ENCODE data around the gene URAD. TPM values are rescaled to one million over a fixed set of nuclear protein-coding genes. Genes with fewer than 3 reads are reported as not detected.
"Not testable (repeated sequence)": the region's sequence is repeated elsewhere in the genome, so short reads cannot be mapped to it uniquely, and the experiment has no call there.

URAD gene
- not detected for polyA plus RNA-seq (2012; ENCODE audit: low read depth, missing spikeins)

GRCh38 chr13:27988520-27988919 is at the start of gene URAD:
URAD (minus strand) TSS chr13:27988693; CDS start chr13:27988637, 56 bp downstream.
- DNase-seq (ENCODE audit: insufficient read length, low spot score) = no peak
- TF ChIP-seq TAF1 (IDR thresholded peaks at IDR 0.05; ENCODE audit: low read depth, low read length) (no peak), PAX5 (IDR thresholded peaks at IDR 0.05; ENCODE audit: insufficient read depth, low read length, severe bottlenecking) (no peak), SPI1 (IDR thresholded peaks at IDR 0.05; ENCODE audit: low read depth, low read length) (no peak), POLR2A (IDR thresholded peaks at IDR 0.05; ENCODE audit: low read depth, low read length) (no peak), POLR2AphosphoS5 (IDR thresholded peaks at IDR 0.05; ENCODE audit: low read depth, low read length) (no peak), POU2F2 (IDR thresholded peaks at IDR 0.05; ENCODE audit: low read depth, low read length) (no peak)
- FAIRE-seq = no peak

GRCh38 chr13:28037399-28037798 is 48.9 kb upstream of the URAD start:
- TF ChIP-seq PAX5 (IDR thresholded peaks at IDR 0.05; ENCODE audit: insufficient read depth, low read length, severe bottlenecking) (no peak), TAF1 (IDR thresholded peaks at IDR 0.05; ENCODE audit: low read depth, low read length) (no peak), POLR2AphosphoS5 (IDR thresholded peaks at IDR 0.05; ENCODE audit: low read depth, low read length) (no peak), SPI1 (IDR thresholded peaks at IDR 0.05; ENCODE audit: low read depth, low read length) (no peak), POU2F2 (IDR thresholded peaks at IDR 0.05; ENCODE audit: low read depth, low read length) (no peak), POLR2A (IDR thresholded peaks at IDR 0.05; ENCODE audit: low read depth, low read length) (no peak)
- DNase-seq (ENCODE audit: insufficient read length, low spot score) = no peak
- peak; percentile 26 for FAIRE-seq

GRCh38 chr13:28035146-28035782 is 46.8 kb upstream of the URAD start:
- DNase-seq (ENCODE audit: insufficient read length, low spot score) (no peak), FAIRE-seq (peak; percentile 41)
- TF ChIP-seq SPI1 (IDR thresholded peaks at IDR 0.05; ENCODE audit: low read depth, low read length) = no peak

GRCh38 chr13:28033894-28034655 is 45.6 kb upstream of the URAD start:
- no peak for FAIRE-seq
- DNase-seq (ENCODE audit: insufficient read length, low spot score) = no peak
- TF ChIP-seq SPI1 (IDR thresholded peaks at IDR 0.05; ENCODE audit: low read depth, low read length) = peak; percentile 56; the same call in 1 of the 2 replicates
- no peak for TF ChIP-seq PAX5 (IDR thresholded peaks at IDR 0.05; ENCODE audit: insufficient read depth, low read length, severe bottlenecking)
- no peak for TF ChIP-seq POLR2A (IDR thresholded peaks at IDR 0.05; ENCODE audit: low read depth, low read length)

- peak; percentile 16 for FAIRE-seq
Measured at GRCh38 chr13:28032438-28032837, 43.9 kb upstream of the URAD start.

GRCh38 chr13:28031896-28032288 is 43.4 kb upstream of the URAD start:
- no peak for TF ChIP-seq TAF1 (IDR thresholded peaks at IDR 0.05; ENCODE audit: low read depth, low read length)
- TF ChIP-seq POLR2A (IDR thresholded peaks at IDR 0.05; ENCODE audit: low read depth, low read length) = no peak
- no peak for TF ChIP-seq SPI1 (IDR thresholded peaks at IDR 0.05; ENCODE audit: low read depth, low read length)
- no peak for TF ChIP-seq POU2F2 (IDR thresholded peaks at IDR 0.05; ENCODE audit: low read depth, low read length)
- no peak for TF ChIP-seq PAX5 (IDR thresholded peaks at IDR 0.05; ENCODE audit: insufficient read depth, low read length, severe bottlenecking)
- TF ChIP-seq POLR2AphosphoS5 (IDR thresholded peaks at IDR 0.05; ENCODE audit: low read depth, low read length) = no peak
- FAIRE-seq = no peak
- DNase-seq (ENCODE audit: insufficient read length, low spot score) = no peak

More at GRCh38 chr13:28032438-28032837, 43.9 kb upstream of the URAD start:
- not testable (repeated sequence) for DNase-seq (ENCODE audit: insufficient read length, low spot score)

- DNase-seq (ENCODE audit: insufficient read length, low spot score) (no peak), FAIRE-seq (peak; percentile 82)
- TF ChIP-seq SPI1 (IDR thresholded peaks at IDR 0.05; ENCODE audit: low read depth, low read length) = peak; percentile 88
- TF ChIP-seq TAF1 (IDR thresholded peaks at IDR 0.05; ENCODE audit: low read depth, low read length) = no peak
Measured at GRCh38 chr13:28031220-28031895, 42.9 kb upstream of the URAD start.

- DNase-seq (ENCODE audit: insufficient read length, low spot score) (no peak), FAIRE-seq (no peak)
- TF ChIP-seq SPI1 (IDR thresholded peaks at IDR 0.05; ENCODE audit: low read depth, low read length) = no peak
- no peak for TF ChIP-seq TAF1 (IDR thresholded peaks at IDR 0.05; ENCODE audit: low read depth, low read length)
- no peak for TF ChIP-seq POLR2A (IDR thresholded peaks at IDR 0.05; ENCODE audit: low read depth, low read length)
- no peak for TF ChIP-seq PAX5 (IDR thresholded peaks at IDR 0.05; ENCODE audit: insufficient read depth, low read length, severe bottlenecking)
- TF ChIP-seq POU2F2 (IDR thresholded peaks at IDR 0.05; ENCODE audit: low read depth, low read length) = no peak
- TF ChIP-seq POLR2AphosphoS5 (IDR thresholded peaks at IDR 0.05; ENCODE audit: low read depth, low read length) = no peak
Measured at GRCh38 chr13:28027607-28028364, 39.3 kb upstream of the URAD start.

- TF ChIP-seq SPI1 (IDR thresholded peaks at IDR 0.05; ENCODE audit: low read depth, low read length) = no peak
- no peak for TF ChIP-seq POLR2AphosphoS5 (IDR thresholded peaks at IDR 0.05; ENCODE audit: low read depth, low read length)
- no peak for FAIRE-seq
Measured at GRCh38 chr13:28027071-28027470, 38.6 kb upstream of the URAD start.

GRCh38 chr13:28026508-28026907 is 38.0 kb upstream of the URAD start:
- FAIRE-seq (no peak), DNase-seq (ENCODE audit: insufficient read length, low spot score) (no peak)
- TF ChIP-seq TAF1 (IDR thresholded peaks at IDR 0.05; ENCODE audit: low read depth, low read length) (no peak), PAX5 (IDR thresholded peaks at IDR 0.05; ENCODE audit: insufficient read depth, low read length, severe bottlenecking) (no peak), POLR2AphosphoS5 (IDR thresholded peaks at IDR 0.05; ENCODE audit: low read depth, low read length) (no peak), SPI1 (IDR thresholded peaks at IDR 0.05; ENCODE audit: low read depth, low read length) (no peak), POU2F2 (IDR thresholded peaks at IDR 0.05; ENCODE audit: low read depth, low read length) (no peak), POLR2A (IDR thresholded peaks at IDR 0.05; ENCODE audit: low read depth, low read length) (no peak)

More at GRCh38 chr13:28027071-28027470, 38.6 kb upstream of the URAD start:
- no peak for DNase-seq (ENCODE audit: insufficient read length, low spot score)
